Heart right ventricle (tissue), 16 donors: ENCODE results near the gene CD80. TPM values are rescaled to one million over a fixed set of nuclear protein-coding genes. Genes with fewer than 3 reads are reported as not detected.

Experiments
- ATAC-seq, 8 donors: fragments of 200-7000 bp; cut with Tn5 transposase; one replicate each; pipeline ENCODE4 v1.9.1; 2020; ENCODE audit warnings: mild to moderate bottlenecking in 8 of 8, moderate library complexity in 8 of 8, moderate number of reproducible peaks in 1 of 8
- DNase-seq, 2 donors: peaks; one replicate each; pipeline ENCODE4 v3.0.0-alpha.2; 2020
- H3K27ac ChIP-seq, 10 donors: fragments of 200-600 bp; sonication (generic) in 2 of 10; one replicate each; pipeline versions ENCODE4 v1.5.0 to v1.8.0; 2020 to 2022; ENCODE audit warnings: mild to moderate bottlenecking in 3 of 10
- H3K27me3 ChIP-seq, 7 donors: fragments of 200-600 bp; one replicate each; pipeline ENCODE4 v1.8.0; 2021 to 2022; ENCODE audit warnings: mild to moderate bottlenecking in 2 of 7
- H3K36me3 ChIP-seq, 9 donors: fragments of 200-600 bp; sonication (generic) in 1 of 9; one replicate each; pipeline versions ENCODE4 v1.5.0 to v1.8.0; 2020 to 2022; ENCODE audit warnings: mild to moderate bottlenecking in 2 of 9
- H3K4me1 ChIP-seq, 9 donors: fragments of 200-600 bp; sonication (generic) in 1 of 9; one replicate each; pipeline versions ENCODE4 v1.5.0 to v1.8.0; 2020 to 2022; ENCODE audit warnings: mild to moderate bottlenecking in 4 of 9
- H3K4me3 ChIP-seq, 10 donors: fragments of 200-600 bp; sonication (generic) in 2 of 10; one replicate each; pipeline versions ENCODE4 v1.5.0 to v1.8.0; 2020 to 2022; ENCODE audit warnings: mild to moderate bottlenecking in 7 of 10, moderate library complexity in 2 of 10
- H3K9me3 ChIP-seq, 11 donors: fragments of 200-600 bp in 10 of 11; sonication (generic) in 2 of 11; one replicate each; pipeline versions ENCODE4 v1.5.0 to v1.8.0; 2013 to 2022; ENCODE audit warnings: mild to moderate bottlenecking in 2 of 11, control low read depth in 1 of 11, moderate library complexity in 1 of 11
- WGBS, 2 donors: extraction: QIAGEN DNeasy Blood & Tissue Kit; methylation state at CpG; one replicate each; pipeline ENCODE4 v1.1.7; 2013; ENCODE audit warnings: inconsistent platforms in 1 of 2; 5-methylcytosine and 5-hydroxymethylcytosine counted together
- intact Hi-C, 10 donors: fragments of 100-400 bp; cut with DNase I; formaldehyde crosslinking; loops; one replicate each; pipeline versions ENCODE4 v1.11.1 to v1.14.2; 2022
- polyA plus RNA-seq, 2 donors: library from polyadenylated mRNA; stranded (reverse); fragments of 200-250 nt; gene quantifications; one replicate each; pipeline ENCODE4 v1.2.3, GENCODE V29; 2013
- total RNA-seq, 10 donors: library from RNA; stranded (reverse); fragmentation: NEBNext Ultra II Directional in 3 of 10; extraction: Animal tissue kit (Norgen Biotek cat#: 25700) in 3 of 10; gene quantifications; one replicate each; pipeline versions ENCODE4 v1.2.1 to v1.2.4, GENCODE V29; 2021 to 2023
- TF ChIP-seq, protein P1 (sequence below), 9 donors: fragments of 200-600 bp; sonication (generic) in 2 of 9; IDR thresholded peaks; one replicate each; pipeline versions ENCODE4 v1.5.0 to v1.8.0; 2021 to 2022; ENCODE audit warnings: antibody characterized with exemption in 9 of 9, mild to moderate bottlenecking in 5 of 9, moderate library complexity in 1 of 9
- donor health status: Arrhythmogenic right ventricular cardiomyopathy.
- donor health status: ischemic (EF 13 %, LVEDD 7.1; RV severe dilation, severe dysfunction).
- donor health status: healthy with polysubstance abuse.
- donor health status: DM: no; HTN: yes; CAD: no.
- donor health status: DM: no; HTN: no; CAD: no.
- donor health status: ischemic (EF 25% LVEDD 6.9; RV normal size, moderate dysfunction).
- donor health status: ischemic (EF 25% LVEDD 5.7; RV mildly dilated, moderate dysfunction).
- donor health status: healthy.
- donor health status: DM: yes; HTN: yes; CAD: no.
- donor health status: Ischemic cardiomyopathy.
- donor health status: ischemic (EF 35%, LVEDD 5.7; RV mildly dilated, moderate dysfunction).
- donor health status: nonischemic (EF 11% LVEDD 7.7; RV severe dilation, severe dysfunction).
- donor health status: DM: yes; HTN: yes; CAD: no.
- donor health status: PGD.
- donor health status: ischemic (EF 29% LVEDD 5.4; RV normal size, mild dysfunction).
- donor health status: nonischemic (EF 23%, LVEDD 6.1; RV moderate dilation, normal function).

The CD80 gene
- total and polyA plus RNA-seq, 12 donors: 0.01 to 1.6 (median 0.33) TPM; not detected in 6

- ATAC-seq (peak in 5 of 8 donors; percentile 10 to 53 (median 40)), DNase-seq (no peak)
- H3K9me3 ChIP-seq: no peaks in the 10 kb centered on the region
- peaks cover under 1 to 66% (median 51%) of the 10 kb centered on the region in 9 donors for H3K4me1 ChIP-seq
- H3K27me3 ChIP-seq: no peaks in the 10 kb centered on the region
- intact Hi-C loops: no loop called here
- WGBS, 2 donors: 85 to 89% methylated on average over 3 of the region's 3 CpGs
- peak overlapping the region in 9 of 10 donors; percentile 4 to 82 (median 36) for H3K27ac ChIP-seq
- TF ChIP-seq, protein P1, sequence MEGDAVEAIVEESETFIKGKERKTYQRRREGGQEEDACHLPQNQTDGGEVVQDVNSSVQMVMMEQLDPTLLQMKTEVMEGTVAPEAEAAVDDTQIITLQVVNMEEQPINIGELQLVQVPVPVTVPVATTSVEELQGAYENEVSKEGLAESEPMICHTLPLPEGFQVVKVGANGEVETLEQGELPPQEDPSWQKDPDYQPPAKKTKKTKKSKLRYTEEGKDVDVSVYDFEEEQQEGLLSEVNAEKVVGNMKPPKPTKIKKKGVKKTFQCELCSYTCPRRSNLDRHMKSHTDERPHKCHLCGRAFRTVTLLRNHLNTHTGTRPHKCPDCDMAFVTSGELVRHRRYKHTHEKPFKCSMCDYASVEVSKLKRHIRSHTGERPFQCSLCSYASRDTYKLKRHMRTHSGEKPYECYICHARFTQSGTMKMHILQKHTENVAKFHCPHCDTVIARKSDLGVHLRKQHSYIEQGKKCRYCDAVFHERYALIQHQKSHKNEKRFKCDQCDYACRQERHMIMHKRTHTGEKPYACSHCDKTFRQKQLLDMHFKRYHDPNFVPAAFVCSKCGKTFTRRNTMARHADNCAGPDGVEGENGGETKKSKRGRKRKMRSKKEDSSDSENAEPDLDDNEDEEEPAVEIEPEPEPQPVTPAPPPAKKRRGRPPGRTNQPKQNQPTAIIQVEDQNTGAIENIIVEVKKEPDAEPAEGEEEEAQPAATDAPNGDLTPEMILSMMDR (IDR thresholded peaks at IDR 0.05): no peak
- H3K4me3 ChIP-seq: no peak overlapping the region
- no peaks in the 10 kb centered on the region for H3K36me3 ChIP-seq
Observed at GRCh38 chr3:119601154-119601553, 41.7 kb upstream of the CD80 start.

- no peaks in the 10 kb centered on the region for H3K9me3 ChIP-seq
- intact Hi-C loops: no loop called here
- TF ChIP-seq, protein P1 (IDR thresholded peaks at IDR 0.05): peak; percentile 21 to 71 (median 56)
- 47 to 57% methylated on average over 5 of the region's 5 CpGs for WGBS, 2 donors
- peaks cover 3 to 70% (median 55%) of the 10 kb centered on the region in 9 donors for H3K4me1 ChIP-seq
- no peaks in the 10 kb centered on the region for H3K36me3 ChIP-seq
- H3K4me3 ChIP-seq: no peak overlapping the region
- ATAC-seq (peak; percentile 36 to 86 (median 73)), DNase-seq (peak; percentile 37 to 40)
- no peaks in the 10 kb centered on the region for H3K27me3 ChIP-seq
- H3K27ac ChIP-seq: peak overlapping the region in 9 of 10 donors; percentile 4 to 84 (median 36)
Observed at GRCh38 chr3:119600732-119601131, 41.3 kb upstream of the CD80 start.

DNA sequence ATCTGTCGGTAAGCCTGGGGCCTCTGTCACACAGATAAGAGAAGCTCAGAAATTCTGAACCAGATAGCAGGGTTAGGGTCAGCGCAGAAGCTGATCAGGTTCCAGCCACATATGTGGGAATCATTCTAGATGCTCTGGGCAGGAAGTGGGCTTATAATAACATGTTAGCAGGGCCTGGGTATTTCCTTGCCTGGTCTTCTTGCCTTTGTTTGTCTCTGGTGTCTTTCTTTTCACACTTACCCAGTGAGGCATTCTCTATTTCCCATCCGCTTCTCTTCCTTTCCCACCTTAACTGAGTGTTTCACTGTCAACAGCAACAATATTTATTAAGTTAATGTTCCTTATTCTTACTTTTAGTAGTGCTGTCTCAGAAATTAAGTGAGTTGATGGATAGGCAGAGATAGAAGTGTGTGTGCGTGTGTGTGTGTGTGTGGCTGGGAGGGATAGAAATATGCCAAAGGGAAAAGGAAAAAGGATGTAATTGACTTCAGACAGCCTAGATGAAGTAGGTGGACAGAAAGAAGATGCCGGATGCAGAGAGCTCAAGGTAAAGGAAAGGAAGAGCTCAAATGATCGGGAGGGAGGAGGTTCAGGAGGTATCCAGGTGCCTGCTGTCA lies 40.3 kb upstream of the CD80 start:
- H3K27me3 ChIP-seq: no peaks in the 10 kb centered on the region
- H3K27ac ChIP-seq: peak overlapping the region in 9 of 10 donors; percentile 22 to 90 (median 75)
- ATAC-seq: no peak
- WGBS, 2 donors: 78 to 80% methylated on average over 6 of the region's 6 CpGs
- TF ChIP-seq, protein P1 (IDR thresholded peaks at IDR 0.05): no peak
- H3K36me3 ChIP-seq: no peaks in the 10 kb centered on the region
- H3K4me1 ChIP-seq: peaks cover 6 to 77% (median 61%) of the 10 kb centered on the region in 9 donors
- intact Hi-C loops: loop anchor here in 8 of 10 donors (5.0 to 10.0 kb wide), 6 partner anchors 33 to 83 kb away; partner anchors contain the start of gene COX17 (in 2 of the 8)
- no peaks in the 10 kb centered on the region for H3K9me3 ChIP-seq
- no peak overlapping the region for H3K4me3 ChIP-seq
- DNase-seq: no peak

- DNase-seq (no peak), ATAC-seq (no peak)
- H3K27me3 ChIP-seq: no peaks in the 10 kb centered on the region
- peaks cover 6 to 77% (median 56%) of the 10 kb centered on the region in 9 donors for H3K4me1 ChIP-seq
- no peak overlapping the region for H3K4me3 ChIP-seq
- no peaks in the 10 kb centered on the region for H3K36me3 ChIP-seq
- WGBS, 2 donors: 72 to 82% methylated on average over 1 of the region's 1 CpG
- TF ChIP-seq, protein P1 (IDR thresholded peaks at IDR 0.05): no peak
- intact Hi-C loops: loop anchor here in 8 of 10 donors (5.0 to 10.0 kb wide), 6 partner anchors 34 to 84 kb away; partner anchors contain the start of gene COX17 (in 2 of the 8)
- H3K27ac ChIP-seq: peak overlapping the region in 9 of 10 donors; percentile 65 to 90 (median 77)
- H3K9me3 ChIP-seq: no peaks in the 10 kb centered on the region
Observed at GRCh38 chr3:119598410-119599098, 39.1 kb upstream of the CD80 start.
